ENCODE results near the gene KCNQ1. TPM values are rescaled to one million over a fixed set of nuclear protein-coding genes. Genes with fewer than 3 reads are reported as not detected.

Gene KCNQ1
- total and polyA plus RNA-seq, 9 of the 15 experiments (the other 6 are each of a cell fraction or from before 2014, with no cell fraction given), result 0.44 TPM; not detected in 8

DNA sequence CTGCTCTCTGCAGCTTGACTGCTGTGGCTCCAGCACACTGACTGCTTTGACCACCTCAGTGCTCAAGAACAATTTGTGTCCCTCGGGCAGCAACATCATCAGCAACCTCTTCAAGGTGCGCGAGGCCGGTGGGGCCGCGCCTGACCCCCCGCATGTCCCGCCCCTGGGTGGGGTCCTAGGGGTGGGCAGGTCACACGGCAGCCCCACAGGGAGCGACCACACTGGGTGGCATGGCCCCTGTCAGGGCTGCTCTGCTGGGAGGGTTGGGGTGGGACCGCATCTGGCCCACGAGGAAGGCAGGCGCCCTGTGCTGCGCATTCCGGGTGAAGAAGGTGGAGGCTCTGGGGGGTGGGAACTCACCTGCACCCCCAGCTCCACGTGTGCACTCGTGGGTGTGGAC, 49.0 kb upstream of the KCNQ1 start:
- Histone ChIP-seq H3K4me3 (no peak overlapping the region), H3K9me3 (replicated peaks; ENCODE audit: control insufficient read depth, insufficient read depth, low read depth, low read length) (no peaks in the 10 kb centered on the region), H3K4me1 (replicated peaks in 1 of 2; ENCODE audit: control insufficient read depth in 2 of 2, insufficient read depth in 2 of 2, low read length in 2 of 2) (peaks cover 7 to 79% of the 10 kb centered on the region in 2 experiments; a peak in 4 of 5 replicates), H3K79me2 (ENCODE audit: control insufficient read depth, insufficient read depth, low read length) (peaks cover 23% of the 10 kb centered on the region), H4K20me1 (replicated peaks; ENCODE audit: control insufficient read depth, insufficient read depth, low read length) (peaks cover 12% of the 10 kb centered on the region), H3K27me3 (ENCODE audit: control insufficient read depth in 2 of 2, insufficient read depth in 2 of 2, low read length in 2 of 2) (no peaks in the 10 kb centered on the region), H3K36me3 (ENCODE audit: control insufficient read depth, insufficient read depth, low read length) (peaks cover 65% of the 10 kb centered on the region; the same call in 2 of the 3 replicates), H2AFZ (ENCODE audit: low read depth, low read length) (no peak overlapping the region), H3K4me2 (ENCODE audit: insufficient read depth, low read length) (no peak overlapping the region), H3K9me1 (ENCODE audit: control insufficient read depth, insufficient read depth, low read length) (peaks cover 3% of the 10 kb centered on the region), H3K27ac (ENCODE audit: extremely low read depth, low read depth, low read length) (no peak overlapping the region), H3K9ac (ENCODE audit: insufficient read depth in 1 of 2, low read depth in 2 of 2, low read length in 2 of 2) (no peak overlapping the region)
- no peak for FAIRE-seq
- 97% methylated on average over 6 of the region's 17 CpGs for WGBS (ENCODE audit: insufficient coverage, low coverage, missing lambda C conversion rate)
- in situ Hi-C loops (cut with MboI) (no loop called here), intact Hi-C loops (cut with micrococcal nuclease) (no loop called here)
- no peak for DNase-seq (ENCODE audit: extremely low read depth in 1 of 4, low spot score in 3 of 4)
- ChIA-PET POLR2A (no interaction called here), CTCF (ENCODE audit: low intra/inter-chr PET ratio) (no interaction called here)
- TF ChIP-seq DACH1 (IDR thresholded peaks at IDR 0.05; ENCODE audit: partially characterized antibody) (no peak), ZNF354B (CRISPR knock-in tag; IDR thresholded peaks at IDR 0.05) (no peak), POLR2G (IDR thresholded peaks at IDR 0.05; ENCODE audit: low read depth, low read length) (peak; percentile 32; the same call in 1 of the 2 replicates), ZNF586 (CRISPR knock-in tag; conservative IDR thresholded peaks at IDR 0.05) (no peak), CBX2 (IDR thresholded peaks at IDR 0.05; ENCODE audit: insufficient read depth, low read length, poor library complexity, severe bottlenecking) (no peak), BCL6 (CRISPR knock-in tag; IDR thresholded peaks at IDR 0.05) (no peak), SMARCE1 (IDR thresholded peaks at IDR 0.05) (no peak)
- no TSS peak for BruUV-seq (replicated peaks)
- ATAC-seq, result no peak

DNA sequence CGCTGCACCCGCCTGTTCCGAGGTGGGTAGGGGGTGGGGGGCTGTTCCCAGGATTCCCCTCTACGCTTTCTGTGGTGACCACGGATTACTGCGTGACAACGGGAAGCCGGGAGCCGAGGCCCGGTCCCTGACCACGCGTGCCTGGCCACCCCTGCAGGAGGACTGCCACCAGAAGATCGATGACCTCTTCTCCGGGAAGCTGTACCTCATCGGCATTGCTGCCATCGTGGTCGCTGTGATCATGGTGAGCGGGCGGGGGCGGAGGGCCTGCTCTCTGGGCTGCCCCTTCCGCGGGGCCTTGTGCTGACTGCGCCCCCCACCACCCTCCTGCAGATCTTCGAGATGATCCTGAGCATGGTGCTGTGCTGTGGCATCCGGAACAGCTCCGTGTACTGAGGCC, 48.3 kb upstream of the KCNQ1 start:
- peaks cover 8 to 79% of the 10 kb centered on the region in 2 experiments; a peak in 4 of 5 replicates for H3K4me1 ChIP-seq (replicated peaks in 1 of 2; ENCODE audit: control insufficient read depth in 2 of 2, insufficient read depth in 2 of 2, low read length in 2 of 2)
- in situ Hi-C loops (cut with MboI) (no loop called here), intact Hi-C loops (cut with micrococcal nuclease) (no loop called here)
- peaks cover 3% of the 10 kb centered on the region for H3K9me1 ChIP-seq (ENCODE audit: control insufficient read depth, insufficient read depth, low read length)
- WGBS (ENCODE audit: insufficient coverage, low coverage, missing lambda C conversion rate), result 93% methylated on average over 14 of the region's 26 CpGs
- no peak for DNase-seq (ENCODE audit: extremely low read depth in 1 of 4, low spot score in 3 of 4)
- no peak overlapping the region for H3K9ac ChIP-seq (ENCODE audit: insufficient read depth in 1 of 2, low read depth in 2 of 2, low read length in 2 of 2)
- H3K79me2 ChIP-seq (ENCODE audit: control insufficient read depth, insufficient read depth, low read length), result peaks cover 23% of the 10 kb centered on the region
- peaks cover 6% of the 10 kb centered on the region for H4K20me1 ChIP-seq (replicated peaks; ENCODE audit: control insufficient read depth, insufficient read depth, low read length)
- H3K9me3 ChIP-seq (replicated peaks; ENCODE audit: control insufficient read depth, insufficient read depth, low read depth, low read length), result no peaks in the 10 kb centered on the region
- no peak overlapping the region for H2AFZ ChIP-seq (ENCODE audit: low read depth, low read length)
- no peaks in the 10 kb centered on the region for H3K27me3 ChIP-seq (ENCODE audit: control insufficient read depth in 2 of 2, insufficient read depth in 2 of 2, low read length in 2 of 2)
- ATAC-seq, result no peak
- ChIA-PET CTCF (ENCODE audit: low intra/inter-chr PET ratio) (no interaction called here), POLR2A (no interaction called here)
- H3K36me3 ChIP-seq (ENCODE audit: control insufficient read depth, insufficient read depth, low read length), result peaks cover 59% of the 10 kb centered on the region; the same call in 2 of the 3 replicates
- FAIRE-seq, result no peak
- H3K4me3 ChIP-seq, result no peak overlapping the region
- no peak overlapping the region for H3K27ac ChIP-seq (ENCODE audit: extremely low read depth, low read depth, low read length)
- BruUV-seq (replicated peaks), result no TSS peak
- TF ChIP-seq POLR2G (IDR thresholded peaks at IDR 0.05; ENCODE audit: low read depth, low read length), result 0 out of 2 replicates have a peak, but pooled peaks have one; percentile 23
- TF ChIP-seq, protein P1, sequence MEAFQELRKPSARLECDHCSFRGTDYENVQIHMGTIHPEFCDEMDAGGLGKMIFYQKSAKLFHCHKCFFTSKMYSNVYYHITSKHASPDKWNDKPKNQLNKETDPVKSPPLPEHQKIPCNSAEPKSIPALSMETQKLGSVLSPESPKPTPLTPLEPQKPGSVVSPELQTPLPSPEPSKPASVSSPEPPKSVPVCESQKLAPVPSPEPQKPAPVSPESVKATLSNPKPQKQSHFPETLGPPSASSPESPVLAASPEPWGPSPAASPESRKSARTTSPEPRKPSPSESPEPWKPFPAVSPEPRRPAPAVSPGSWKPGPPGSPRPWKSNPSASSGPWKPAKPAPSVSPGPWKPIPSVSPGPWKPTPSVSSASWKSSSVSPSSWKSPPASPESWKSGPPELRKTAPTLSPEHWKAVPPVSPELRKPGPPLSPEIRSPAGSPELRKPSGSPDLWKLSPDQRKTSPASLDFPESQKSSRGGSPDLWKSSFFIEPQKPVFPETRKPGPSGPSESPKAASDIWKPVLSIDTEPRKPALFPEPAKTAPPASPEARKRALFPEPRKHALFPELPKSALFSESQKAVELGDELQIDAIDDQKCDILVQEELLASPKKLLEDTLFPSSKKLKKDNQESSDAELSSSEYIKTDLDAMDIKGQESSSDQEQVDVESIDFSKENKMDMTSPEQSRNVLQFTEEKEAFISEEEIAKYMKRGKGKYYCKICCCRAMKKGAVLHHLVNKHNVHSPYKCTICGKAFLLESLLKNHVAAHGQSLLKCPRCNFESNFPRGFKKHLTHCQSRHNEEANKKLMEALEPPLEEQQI (IDR thresholded peaks at IDR 0.05), result no peak
- TF ChIP-seq, protein P2, sequence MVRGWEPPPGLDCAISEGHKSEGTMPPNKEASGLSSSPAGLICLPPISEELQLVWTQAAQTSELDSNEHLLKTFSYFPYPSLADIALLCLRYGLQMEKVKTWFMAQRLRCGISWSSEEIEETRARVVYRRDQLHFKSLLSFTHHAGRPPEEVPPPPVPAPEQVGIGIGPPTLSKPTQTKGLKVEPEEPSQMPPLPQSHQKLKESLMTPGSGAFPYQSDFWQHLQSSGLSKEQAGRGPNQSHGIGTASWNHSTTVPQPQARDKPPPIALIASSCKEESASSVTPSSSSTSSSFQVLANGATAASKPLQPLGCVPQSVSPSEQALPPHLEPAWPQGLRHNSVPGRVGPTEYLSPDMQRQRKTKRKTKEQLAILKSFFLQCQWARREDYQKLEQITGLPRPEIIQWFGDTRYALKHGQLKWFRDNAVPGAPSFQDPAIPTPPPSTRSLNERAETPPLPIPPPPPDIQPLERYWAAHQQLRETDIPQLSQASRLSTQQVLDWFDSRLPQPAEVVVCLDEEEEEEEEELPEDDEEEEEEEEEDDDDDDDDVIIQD (CRISPR knock-in tag; IDR thresholded peaks at IDR 0.05), result no peak
- no peak overlapping the region for H3K4me2 ChIP-seq (ENCODE audit: insufficient read depth, low read length)
